CD14-positive monocyte (primary cell): ENCODE data around the gene TSPAN32. TPM values are rescaled to one million over a fixed set of nuclear protein-coding genes. Genes with fewer than 3 reads are reported as not detected.

Experiments used
- DNase-seq, 3 donors: peaks; one replicate each; pipeline ENCODE4 v3.0.0-alpha.2; 2011 to 2022
- H2AFZ ChIP-seq: 2 replicates; pipeline ENCODE4 v1.6.0; 2012; ENCODE audit warnings: mild to moderate bottlenecking, low read depth, low read length, inconsistent platforms; ENCODE audit not compliant: insufficient read depth, poor library complexity, severe bottlenecking
- H3K27ac ChIP-seq, 2 donors: 1 replicate in 1 of 2; 2 replicates in 1 of 2; pipeline ENCODE4 v1.5.1; 2012 to 2013; ENCODE audit warnings: low read length in 2 of 2, control low read depth in 1 of 2, inconsistent platforms in 1 of 2, low read depth in 1 of 2, mild to moderate bottlenecking in 1 of 2
- H3K27me3 ChIP-seq, 2 donors: one replicate each; pipeline versions ENCODE4 v1.6.0 to v1.6.1; 2011 to 2013; ENCODE audit warnings: low read length in 2 of 2; ENCODE audit not compliant: control insufficient read depth in 2 of 2, insufficient read depth in 2 of 2
- H3K36me3 ChIP-seq, 2 donors: replicated peaks in 1 of 2; 1 replicate in 1 of 2; 2 replicates in 1 of 2; pipeline versions ENCODE4 v1.5.1 to v1.6.1; 2012 to 2013; ENCODE audit warnings: low read length in 2 of 2, control low read depth in 1 of 2, inconsistent platforms in 1 of 2, mild to moderate bottlenecking in 1 of 2; ENCODE audit not compliant: insufficient read depth in 2 of 2, control insufficient read depth in 1 of 2
- H3K4me1 ChIP-seq, 2 donors: 1 replicate in 1 of 2; 2 replicates in 1 of 2; pipeline versions ENCODE4 v1.5.1 to v1.6.1; 2012 to 2013; ENCODE audit warnings: low read length in 2 of 2, control low read depth in 1 of 2, inconsistent platforms in 1 of 2, mild to moderate bottlenecking in 1 of 2, moderate library complexity in 1 of 2; ENCODE audit not compliant: insufficient read depth in 2 of 2, control insufficient read depth in 1 of 2
- H3K4me2 ChIP-seq: replicated peaks from 2 replicates; pipeline ENCODE3; 2012; ENCODE audit warnings: low read length, moderate library complexity, mild to moderate bottlenecking; ENCODE audit not compliant: poor library complexity, severe bottlenecking; ENCODE audit errors: extremely low read depth
- H3K4me3 ChIP-seq, 3 experiments: fragments of 200-600 bp in 1 of 3; sonication (generic) in 1 of 3; replicated peaks in 1 of 3; 1 replicate in 2 of 3; 2 replicates in 1 of 3; pipeline ENCODE4 v1.5.1; 2011 to 2013; ENCODE audit warnings: low read length in 3 of 3, mild to moderate bottlenecking in 3 of 3, control low read depth in 2 of 3, low read depth in 2 of 3, inconsistent platforms in 1 of 3, moderate library complexity in 1 of 3
- H3K79me2 ChIP-seq: 2 replicates; pipeline ENCODE4 v1.6.0; 2012; ENCODE audit warnings: mild to moderate bottlenecking, control low read depth, inconsistent platforms, low read length, moderate library complexity; ENCODE audit not compliant: insufficient read depth
- H3K9ac ChIP-seq: 2 replicates; pipeline ENCODE4 v1.6.0; 2017; ENCODE audit warnings: low read length, mild to moderate bottlenecking; ENCODE audit not compliant: insufficient read depth, poor library complexity, severe bottlenecking
- H3K9me3 ChIP-seq, 2 donors: replicated peaks in 1 of 2; 1 replicate in 1 of 2; 2 replicates in 1 of 2; pipeline versions ENCODE4 v1.5.1 to v1.6.1; 2012 to 2013; ENCODE audit warnings: low read length in 2 of 2, control low read depth in 1 of 2; ENCODE audit not compliant: control insufficient read depth in 1 of 2, insufficient read depth in 1 of 2
- H4K20me1 ChIP-seq: 2 replicates; pipeline ENCODE4 v1.6.0; 2012; ENCODE audit warnings: mild to moderate bottlenecking, low read length, control low read depth, moderate library complexity; ENCODE audit not compliant: insufficient read depth
- H3K27ac Mint-ChIP-seq, 7 donors: one replicate each; pipeline ENCODE4 v1.8.0; 2020; ENCODE audit warnings: mild to moderate bottlenecking in 7 of 7, mixed read lengths in 7 of 7, moderate library complexity in 6 of 7, inconsistent platforms in 2 of 7
- H3K27me3 Mint-ChIP-seq, 3 donors: one replicate each; pipeline ENCODE4 v1.8.0; 2021 to 2022; ENCODE audit warnings: low read depth in 3 of 3, mild to moderate bottlenecking in 3 of 3, mixed read lengths in 3 of 3, moderate library complexity in 3 of 3, inconsistent platforms in 1 of 3
- H3K36me3 Mint-ChIP-seq, 2 donors: one replicate each; pipeline ENCODE4 v1.8.0; 2020; ENCODE audit warnings: mixed read lengths in 2 of 2, inconsistent platforms in 1 of 2, mild to moderate bottlenecking in 1 of 2
- H3K4me1 Mint-ChIP-seq: one replicate; pipeline ENCODE4 v1.8.0; 2020; ENCODE audit warnings: mild to moderate bottlenecking, mixed read lengths
- H3K4me3 Mint-ChIP-seq, 2 donors: one replicate each; pipeline ENCODE4 v1.8.0; 2020; ENCODE audit warnings: mild to moderate bottlenecking in 2 of 2, mixed read lengths in 2 of 2, moderate library complexity in 1 of 2
- H3K9me3 Mint-ChIP-seq, 7 donors: one replicate each; pipeline ENCODE4 v1.8.0; 2020 to 2022; ENCODE audit warnings: mixed read lengths in 7 of 7, mild to moderate bottlenecking in 6 of 7, moderate library complexity in 6 of 7, inconsistent platforms in 2 of 7
- CTCF ChIP-seq: fragments of 200-600 bp; IDR thresholded peaks from one replicate; pipeline ENCODE4 v1.8.0; 2022; ENCODE audit warnings: antibody characterized with exemption, mild to moderate bottlenecking
- WGBS: methylation state at CpG from one replicate; pipeline ENCODE4 v1.1.5; 2013; ENCODE audit warnings: missing lambda C conversion rate; ENCODE audit not compliant: insufficient coverage; 5-methylcytosine and 5-hydroxymethylcytosine counted together
- intact Hi-C, 2 donors: fragments of 100-400 bp; cut with micrococcal nuclease; formaldehyde crosslinking; loops; one replicate each; pipeline versions ENCODE4 v1.15.0 to v1.15.1; 2023
- polyA plus RNA-seq, 3 donors: library from polyadenylated mRNA; depleted of rRNA in 1 of 3; unstranded in 2 of 3; stranded (reverse) in 1 of 3; fragments of 300-500 nt in 2 of 3; fragments of >200 nt in 1 of 3; fragmentation: Illumina TruSeq in 2 of 3; gene quantifications; 1 replicate in 2 of 3; 2 replicates in 1 of 3; pipeline ENCODE4 v1.2.3, GENCODE V29; 2012 to 2021

The TSPAN32 gene
- polyA plus RNA-seq, 3 donors, result 34.8 to 136 (median 82.5) TPM

- intact Hi-C loops, result loop anchor here (5.0 kb wide), 2 partner anchors 33 to 133 kb away; partner anchors contain the start of genes TSSC4 (in 2 of the 2), C11orf21 (in 1 of the 2) and TSPAN32 (in 1 of the 2)
- peaks cover 52 to 71% of the 10 kb centered on the region in 2 donors for H3K4me1 ChIP-seq
- peak overlapping the region; percentile 70 to 84 for H3K27ac ChIP-seq
- Mint-ChIP-seq H3K9me3 (peaks cover 0 to 8% (median 4%) of the 10 kb centered on the region in 7 donors), H3K4me1 (peaks cover 40% of the 10 kb centered on the region), H3K36me3 (peaks cover 3 to 6% of the 10 kb centered on the region in 2 donors), H3K27ac (peak overlapping the region; percentile 72 to 92 (median 87)), H3K27me3 (peaks cover 10 to 32% (median 11%) of the 10 kb centered on the region in 3 donors), H3K4me3 (peak overlapping the region; percentile 73 to 84)
- H3K27me3 ChIP-seq, result peaks cover 0 to 14% of the 10 kb centered on the region in 2 donors
- DNase-seq, result peak; percentile 85 to 92 (median 86)
- H3K9ac ChIP-seq, result peak overlapping the region; percentile 74
- peaks cover 0 to 2% of the 10 kb centered on the region in 2 donors for H3K9me3 ChIP-seq
- H3K4me2 ChIP-seq, result peak overlapping the region; percentile 76
- H3K4me3 ChIP-seq, result peak overlapping the region; percentile 35 to 73 (median 41)
- peak overlapping the region; percentile 81 for H2AFZ ChIP-seq
- TF ChIP-seq CTCF, result no peak
- under 1% methylated on average over 66 of the region's 89 CpGs for WGBS
- H3K36me3 ChIP-seq, result no peaks in the 10 kb centered on the region
- H4K20me1 ChIP-seq, result no peaks in the 10 kb centered on the region
- H3K79me2 ChIP-seq, result no peaks in the 10 kb centered on the region
Observed at GRCh38 chr11:2268729-2269600, 32.8 kb upstream of the TSPAN32 start.

- Histone ChIP-seq H3K27me3 (peaks cover 0 to 14% of the 10 kb centered on the region in 2 donors), H3K27ac (peak overlapping the region; percentile 70 to 84), H3K4me3 (peak overlapping the region; percentile 35 to 73 (median 38)), H3K4me1 (peaks cover 49 to 68% of the 10 kb centered on the region in 2 donors), H3K79me2 (no peaks in the 10 kb centered on the region), H3K36me3 (no peaks in the 10 kb centered on the region), H4K20me1 (no peaks in the 10 kb centered on the region), H2AFZ (peak overlapping the region; percentile 81), H3K4me2 (peak overlapping the region; percentile 76), H3K9ac (peak overlapping the region; percentile 74), H3K9me3 (peaks cover 0 to 2% of the 10 kb centered on the region in 2 donors)
- Mint-ChIP-seq H3K4me3 (peak overlapping the region; percentile 73 to 84), H3K36me3 (peaks cover 3 to 4% of the 10 kb centered on the region in 2 donors), H3K4me1 (peaks cover 35% of the 10 kb centered on the region), H3K27ac (peak overlapping the region in 6 of 7 donors; percentile 40 to 92 (median 82)), H3K9me3 (peaks cover 0 to 12% (median 4%) of the 10 kb centered on the region in 7 donors), H3K27me3 (peaks cover 13 to 35% (median 13%) of the 10 kb centered on the region in 3 donors)
- intact Hi-C loops, result loop anchor here (5.0 kb wide), 2 partner anchors 33 to 133 kb away; partner anchors contain the start of genes TSSC4 (in 2 of the 2), C11orf21 (in 1 of the 2) and TSPAN32 (in 1 of the 2)
- 1% methylated on average over 95 of the region's 104 CpGs for WGBS
- peak; percentile 61 to 71 (median 62) for DNase-seq
- TF ChIP-seq CTCF, result peak; percentile 16
Observed at GRCh38 chr11:2269601-2270321, 32.1 kb upstream of the TSPAN32 start.
